ENCODE data around the gene AGMAT.

- TF ChIP-seq NFIC (IDR thresholded peaks at IDR 0.05; ENCODE audit: low read length) = no peak
- TF ChIP-seq ZNF142 (CRISPR knock-in tag; IDR thresholded peaks at IDR 0.05) = no peak
These were observed 42.6 kb upstream of the AGMAT start for GRCh38 chr1:15627343-15627988.
